GM12878 (cell line): ENCODE data around the gene SSH2. TPM values are rescaled to one million over a fixed set of nuclear protein-coding genes. Genes with fewer than 3 reads are reported as not detected.
A peak's percentile ranks its signal among the peaks of the same experiment; 100 is the strongest.

Experiments
- IKZF2 ChIP-seq, 2 experiments: fragments of 450-650 bp; IDR thresholded peaks; 2 replicates each; pipeline ENCODE4 v1.6.1; 2017; ENCODE audit warnings: mild to moderate bottlenecking in 2 of 2, moderate library complexity in 2 of 2
- IRF3 ChIP-seq: fragments of 450-650 bp; IDR thresholded peaks from 2 replicates; pipeline ENCODE4 v1.6.1; 2014; ENCODE audit warnings: mild to moderate bottlenecking
- RAD21 ChIP-seq: IDR thresholded peaks from 2 replicates; pipeline ENCODE4 v1.6.1; 2011; ENCODE audit warnings: mild to moderate bottlenecking, low read depth, low read length, moderate library complexity; ENCODE audit not compliant: insufficient read depth
- REST ChIP-seq: IDR thresholded peaks from 2 replicates; pipeline ENCODE4 v1.6.1; 2012; ENCODE audit warnings: mild to moderate bottlenecking, low read depth, low read length
- SIN3A ChIP-seq: IDR thresholded peaks from 2 replicates; pipeline ENCODE4 v1.6.1; 2012; ENCODE audit warnings: low read depth, low read length, improper control_type of control experiment
- SMAD1 ChIP-seq: fragments of 450-650 bp; IDR thresholded peaks from 2 replicates; pipeline ENCODE4 v1.6.1; 2018; ENCODE audit warnings: mild to moderate bottlenecking, low read depth; ENCODE audit not compliant: partially characterized antibody
- polyA plus RNA-seq, 11 experiments: library from polyadenylated mRNA; depleted of rRNA in 4 of 11; unstranded in 6 of 11; stranded (reverse) in 5 of 11; fragments of >200 nt; fragmentation: Nextera tagmentation in 4 of 11; fragmentation: Illumina TruSeq in 1 of 11; extraction: Ambion mirVana in 4 of 11; extraction: Trizol in 1 of 11; gene quantifications; 1 replicate in 1 of 11; 2 replicates in 10 of 11; pipeline versions ENCODE4 v1.2.1 to v1.2.3, GENCODE V29; 2011 to 2016; ENCODE audit warnings: inconsistent platforms in 2 of 11, missing spikeins in 2 of 11, low read depth in 1 of 11
- total RNA-seq, 4 experiments: library from RNA; depleted of rRNA in 3 of 4; stranded (reverse); fragments of >200 nt in 3 of 4; fragmentation: Illumina TruSeq in 1 of 4; extraction: Trizol in 1 of 4; gene quantifications; 2 replicates each; pipeline versions ENCODE4 v1.2.1 to v1.2.3, GENCODE V29; 2013 to 2021
- TF ChIP-seq, protein P1 (sequence below): fragments of 450-650 bp; conservative IDR thresholded peaks from 2 replicates; pipeline ENCODE4 v1.6.1; 2017; ENCODE audit warnings: mild to moderate bottlenecking, moderate library complexity

SSH2 gene
- total and polyA plus RNA-seq, 10 of the 15 experiments (the other 5 are each of a cell fraction or from before 2014, with no cell fraction given), result 9.3 to 65.9 (median 34.0) TPM

DNA sequence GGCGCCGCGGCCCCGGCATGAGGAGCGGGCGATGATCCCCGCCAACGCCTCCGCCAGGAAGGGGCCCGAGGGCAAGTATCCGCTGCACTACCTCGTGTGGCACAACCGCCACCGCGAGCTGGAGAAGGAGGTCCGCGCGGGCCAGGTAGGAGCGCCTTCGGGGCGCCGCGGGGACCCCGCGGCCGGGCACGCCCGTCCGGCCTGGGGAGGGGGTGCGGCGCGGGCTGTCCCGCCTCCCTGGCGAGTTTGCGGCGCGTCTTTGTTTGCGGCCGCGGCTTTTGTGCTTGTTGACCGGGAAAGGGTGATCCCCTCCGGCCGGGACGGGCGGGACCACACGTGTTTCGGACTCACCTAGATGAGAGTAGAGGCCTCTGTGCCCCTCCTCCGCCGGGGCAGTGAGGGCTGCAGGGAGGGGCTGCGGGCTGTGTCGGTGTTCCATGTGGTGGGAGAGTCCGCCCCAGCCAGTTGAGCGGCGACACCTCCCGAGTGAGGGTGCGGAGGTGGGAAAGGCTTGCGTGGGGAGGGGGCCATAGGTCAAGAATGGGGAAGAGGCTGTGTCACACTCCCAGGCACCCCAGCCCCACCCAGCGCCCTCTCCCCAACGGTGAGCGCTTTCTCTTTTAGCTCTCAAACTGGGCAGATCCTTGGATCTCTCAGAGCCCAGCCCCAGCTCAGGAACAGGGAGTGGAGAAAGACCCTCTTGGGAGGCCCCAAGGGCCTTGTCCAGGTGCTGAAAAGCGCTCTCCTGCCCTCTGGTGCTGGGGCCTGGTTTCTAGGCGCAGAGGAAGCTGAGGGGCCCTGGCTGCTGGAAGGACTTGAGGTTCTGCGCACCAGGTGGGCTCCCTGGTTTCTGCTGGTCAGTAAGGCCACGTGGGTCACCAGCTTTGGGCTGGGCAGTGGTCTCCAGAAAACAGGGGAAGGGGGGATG, 336.2 kb downstream of the SSH2 start (continued):
- 0 out of 4 replicates have a peak, but pooled peaks of 1 of the 2 experiments have one; percentile 10 for TF ChIP-seq IKZF2 (IDR thresholded peaks at IDR 0.05)
- no peak for TF ChIP-seq IRF3
- no peak for TF ChIP-seq SMAD1
- TF ChIP-seq REST, result peak; percentile 98
- TF ChIP-seq, protein P1, sequence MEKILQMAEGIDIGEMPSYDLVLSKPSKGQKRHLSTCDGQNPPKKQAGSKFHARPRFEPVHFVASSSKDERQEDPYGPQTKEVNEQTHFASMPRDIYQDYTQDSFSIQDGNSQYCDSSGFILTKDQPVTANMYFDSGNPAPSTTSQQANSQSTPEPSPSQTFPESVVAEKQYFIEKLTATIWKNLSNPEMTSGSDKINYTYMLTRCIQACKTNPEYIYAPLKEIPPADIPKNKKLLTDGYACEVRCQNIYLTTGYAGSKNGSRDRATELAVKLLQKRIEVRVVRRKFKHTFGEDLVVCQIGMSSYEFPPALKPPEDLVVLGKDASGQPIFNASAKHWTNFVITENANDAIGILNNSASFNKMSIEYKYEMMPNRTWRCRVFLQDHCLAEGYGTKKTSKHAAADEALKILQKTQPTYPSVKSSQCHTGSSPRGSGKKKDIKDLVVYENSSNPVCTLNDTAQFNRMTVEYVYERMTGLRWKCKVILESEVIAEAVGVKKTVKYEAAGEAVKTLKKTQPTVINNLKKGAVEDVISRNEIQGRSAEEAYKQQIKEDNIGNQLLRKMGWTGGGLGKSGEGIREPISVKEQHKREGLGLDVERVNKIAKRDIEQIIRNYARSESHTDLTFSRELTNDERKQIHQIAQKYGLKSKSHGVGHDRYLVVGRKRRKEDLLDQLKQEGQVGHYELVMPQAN, result peak; percentile 76
- peak; percentile 28; the same call in 1 of the 2 replicates for TF ChIP-seq RAD21
- TF ChIP-seq SIN3A, result peak; percentile 95; the same call in 1 of the 2 replicates
